Esophagus squamous epithelium (tissue), 5 donors: ENCODE results near the gene SMPD3. TPM values are rescaled to one million over a fixed set of nuclear protein-coding genes. Genes with fewer than 3 reads are reported as not detected.

Experiments used
- DNase-seq: peaks from one replicate; lab custom pipeline; 2025; lab: John Stamatoyannopoulos, UW
- H3K27ac ChIP-seq, 4 donors: fragments of 200-600 bp; sonication (generic); one replicate each; pipeline ENCODE4 v1.5.1; 2016 to 2019; ENCODE audit warnings: mild to moderate bottlenecking in 1 of 4
- H3K27me3 ChIP-seq, 4 donors: fragments of 200-600 bp; sonication (generic); 1 replicate in 3 of 4; 2 replicates in 1 of 4; pipeline versions ENCODE4 v1.5.1 to v1.6.0; 2017 to 2021; ENCODE audit warnings: antibody characterized with exemption in 1 of 4
- H3K36me3 ChIP-seq, 3 donors: fragments of 200-600 bp; sonication (generic); one replicate each; pipeline ENCODE4 v1.5.1; 2016 to 2019
- H3K4me1 ChIP-seq, 3 donors: fragments of 200-600 bp; sonication (generic); one replicate each; pipeline ENCODE4 v1.5.1; 2017 to 2019
- H3K4me3 ChIP-seq, 4 donors: fragments of 200-600 bp; sonication (generic); 1 replicate in 3 of 4; 2 replicates in 1 of 4; pipeline ENCODE4 v1.5.1; 2016 to 2019; ENCODE audit warnings: mild to moderate bottlenecking in 2 of 4, moderate library complexity in 1 of 4
- H3K9me3 ChIP-seq, 3 donors: fragments of 200-600 bp; sonication (generic); one replicate each; pipeline ENCODE4 v1.5.1; 2016 to 2019
- POLR2A ChIP-seq, 4 donors: fragments of 450-650 bp; IDR thresholded peaks; one replicate each; pipeline ENCODE4 v1.6.1; 2017; ENCODE audit warnings: antibody characterized with exemption in 4 of 4, mild to moderate bottlenecking in 4 of 4, moderate library complexity in 3 of 4
- WGBS, 2 donors: methylation state at CpG; one replicate each; pipeline ENCODE4 v1.1.5; 2018; 5-methylcytosine and 5-hydroxymethylcytosine counted together
- intact Hi-C: fragments of 100-400 bp; cut with DNase I; formaldehyde crosslinking; loops from one replicate; pipeline ENCODE4 v1.15.0; 2022
- total RNA-seq, 4 donors: library from RNA; depleted of rRNA; stranded (reverse); fragments of >200 nt; gene quantifications; one replicate each; pipeline ENCODE4 v1.1.0, GENCODE V29; 2016
- TF ChIP-seq, protein P1 (sequence below), 6 experiments: fragments of 450-650 bp in 4 of 6; fragments of 200-600 bp in 2 of 6; sonication (generic) in 2 of 6; IDR thresholded peaks; one replicate each; pipeline ENCODE4 v1.5.1; 2016 to 2019; ENCODE audit warnings: antibody characterized with exemption in 6 of 6, mild to moderate bottlenecking in 4 of 6, moderate library complexity in 4 of 6
- donor health status: DM: yes; HTN: yes; CAD: no.

The SMPD3 gene
- total RNA-seq, 4 donors from 2014 or later = 0.18 to 2.3 (median 0.92) TPM

DNA sequence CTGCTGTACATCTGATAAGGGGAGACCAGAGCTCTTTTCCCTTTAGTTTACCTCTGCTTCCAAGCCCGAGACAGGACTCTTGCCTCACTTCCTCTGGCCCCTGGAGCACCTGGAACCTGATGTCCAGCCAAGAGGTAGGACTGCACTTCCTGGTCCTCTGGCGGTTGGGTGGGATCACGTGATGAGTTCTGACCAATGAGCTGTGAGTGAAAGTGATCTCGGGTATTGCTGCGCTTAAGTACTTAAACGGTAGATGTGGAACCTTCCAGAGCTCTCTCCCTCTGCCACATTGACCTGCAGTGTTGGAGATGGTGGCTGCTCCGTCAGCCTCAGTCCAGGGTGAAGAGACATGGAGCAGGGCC, 67.0 kb downstream of the SMPD3 start:
- no peaks in the 10 kb centered on the region for H3K9me3 ChIP-seq
- peaks cover 5 to 21% (median 5%) of the 10 kb centered on the region in 3 donors for H3K4me1 ChIP-seq
- intact Hi-C loops = no loop called here
- H3K27me3 ChIP-seq = peaks cover 0 to 10% (median 0%) of the 10 kb centered on the region in 4 donors
- no peak overlapping the region for H3K4me3 ChIP-seq
- no peak for DNase-seq
- WGBS, 2 donors = 79 to 84% methylated on average over 6 of the region's 7 CpGs
- H3K36me3 ChIP-seq = no peaks in the 10 kb centered on the region
- TF ChIP-seq POLR2A (IDR thresholded peaks at IDR 0.05) = no peak
- TF ChIP-seq, protein P1, sequence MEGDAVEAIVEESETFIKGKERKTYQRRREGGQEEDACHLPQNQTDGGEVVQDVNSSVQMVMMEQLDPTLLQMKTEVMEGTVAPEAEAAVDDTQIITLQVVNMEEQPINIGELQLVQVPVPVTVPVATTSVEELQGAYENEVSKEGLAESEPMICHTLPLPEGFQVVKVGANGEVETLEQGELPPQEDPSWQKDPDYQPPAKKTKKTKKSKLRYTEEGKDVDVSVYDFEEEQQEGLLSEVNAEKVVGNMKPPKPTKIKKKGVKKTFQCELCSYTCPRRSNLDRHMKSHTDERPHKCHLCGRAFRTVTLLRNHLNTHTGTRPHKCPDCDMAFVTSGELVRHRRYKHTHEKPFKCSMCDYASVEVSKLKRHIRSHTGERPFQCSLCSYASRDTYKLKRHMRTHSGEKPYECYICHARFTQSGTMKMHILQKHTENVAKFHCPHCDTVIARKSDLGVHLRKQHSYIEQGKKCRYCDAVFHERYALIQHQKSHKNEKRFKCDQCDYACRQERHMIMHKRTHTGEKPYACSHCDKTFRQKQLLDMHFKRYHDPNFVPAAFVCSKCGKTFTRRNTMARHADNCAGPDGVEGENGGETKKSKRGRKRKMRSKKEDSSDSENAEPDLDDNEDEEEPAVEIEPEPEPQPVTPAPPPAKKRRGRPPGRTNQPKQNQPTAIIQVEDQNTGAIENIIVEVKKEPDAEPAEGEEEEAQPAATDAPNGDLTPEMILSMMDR (IDR thresholded peaks at IDR 0.05) = no peak
- no peak overlapping the region for H3K27ac ChIP-seq

DNA sequence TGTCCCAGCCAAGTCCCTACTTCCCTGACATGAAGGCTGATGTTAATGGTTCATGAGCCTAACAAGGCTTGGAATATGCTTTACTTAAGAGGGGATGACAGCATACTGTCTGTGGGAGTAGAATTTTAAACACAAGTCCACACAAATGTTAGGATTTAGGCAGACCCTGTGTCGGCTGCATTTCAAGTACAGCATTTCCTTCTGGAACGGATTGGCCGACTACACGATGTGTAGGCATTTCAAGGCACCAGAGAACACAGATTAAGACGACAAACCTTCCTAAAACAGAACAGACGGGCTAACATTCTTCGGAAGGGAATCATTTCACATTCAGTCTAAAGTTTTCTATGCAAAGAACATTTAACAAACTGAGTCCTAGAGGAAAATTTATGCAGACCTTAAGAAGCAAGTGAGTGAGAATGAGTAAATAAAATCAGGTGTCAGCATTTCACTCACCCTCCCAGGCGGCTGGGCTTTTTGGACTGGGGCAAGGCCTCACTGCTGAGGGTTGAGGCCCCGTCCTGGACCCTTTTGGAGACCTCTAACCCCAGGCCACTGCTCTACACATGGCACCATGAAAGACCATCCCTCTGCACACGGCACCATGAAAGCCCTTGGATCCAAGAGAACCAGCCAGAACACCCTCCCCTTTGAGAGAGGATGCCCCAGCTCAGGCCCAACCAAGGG, 67.5 kb downstream of the SMPD3 start:
- Histone ChIP-seq H3K36me3 (no peaks in the 10 kb centered on the region), H3K9me3 (no peaks in the 10 kb centered on the region), H3K4me3 (no peak overlapping the region), H3K4me1 (peaks cover 5 to 20% (median 5%) of the 10 kb centered on the region in 3 donors), H3K27ac (no peak overlapping the region), H3K27me3 (peaks cover 0 to 9% (median 0%) of the 10 kb centered on the region in 4 donors)
- intact Hi-C loops = no loop called here
- no peak for DNase-seq
- WGBS, 2 donors = 89 to 90% methylated on average over 10 of the region's 10 CpGs
- TF ChIP-seq, protein P1 (IDR thresholded peaks at IDR 0.05) = no peak
- TF ChIP-seq POLR2A (IDR thresholded peaks at IDR 0.05) = no peak

GRCh38 chr16:68380348-68380670, 68.0 kb downstream of the SMPD3 start:
- Histone ChIP-seq H3K36me3 (no peaks in the 10 kb centered on the region), H3K27me3 (peaks cover 0 to 9% (median 0%) of the 10 kb centered on the region in 4 donors), H3K4me1 (peaks cover 5 to 20% (median 5%) of the 10 kb centered on the region in 3 donors), H3K27ac (no peak overlapping the region), H3K4me3 (no peak overlapping the region), H3K9me3 (no peaks in the 10 kb centered on the region)
- 100% methylated on average over 2 to 4 of the region's 5 CpGs for WGBS, 2 donors
- intact Hi-C loops = no loop called here
- DNase-seq = no peak
- no peak for TF ChIP-seq POLR2A (IDR thresholded peaks at IDR 0.05)

- Histone ChIP-seq H3K4me3 (no peak overlapping the region), H3K4me1 (peaks cover 5 to 20% (median 5%) of the 10 kb centered on the region in 3 donors), H3K27me3 (peaks cover 0 to 9% (median 0%) of the 10 kb centered on the region in 4 donors), H3K36me3 (no peaks in the 10 kb centered on the region), H3K9me3 (no peaks in the 10 kb centered on the region), H3K27ac (no peak overlapping the region)
- no peak for TF ChIP-seq POLR2A (IDR thresholded peaks at IDR 0.05)
- TF ChIP-seq, protein P1 (IDR thresholded peaks at IDR 0.05) = no peak
- 66 to 79% methylated on average over 10 to 14 of the region's 18 CpGs for WGBS, 2 donors
- no peak for DNase-seq
- intact Hi-C loops = no loop called here
Measured at GRCh38 chr16:68379472-68380347, 68.6 kb downstream of the SMPD3 start.

GRCh38 chr16:68378436-68379415, 69.6 kb downstream of the SMPD3 start:
- TF ChIP-seq, protein P1 (IDR thresholded peaks at IDR 0.05) = no peak
- no peak for TF ChIP-seq POLR2A (IDR thresholded peaks at IDR 0.05)
- Histone ChIP-seq H3K27me3 (peaks cover 0 to 12% (median 0%) of the 10 kb centered on the region in 4 donors), H3K36me3 (no peaks in the 10 kb centered on the region), H3K27ac (no peak overlapping the region), H3K4me1 (peaks cover 5 to 20% (median 5%) of the 10 kb centered on the region in 3 donors), H3K9me3 (no peaks in the 10 kb centered on the region), H3K4me3 (no peak overlapping the region)
- WGBS, 2 donors = 80% methylated on average over 6 to 13 of the region's 13 CpGs
- intact Hi-C loops = no loop called here
- no peak for DNase-seq
